NT2/D1 (cell line): ENCODE data around the gene BCL2.

Experiments
- SUZ12 ChIP-seq: IDR thresholded peaks from 2 replicates; pipeline ENCODE4 v1.6.1; 2011; ENCODE audit not compliant: insufficient read length, insufficient read depth; ENCODE audit errors: extremely low read depth
- YY1 ChIP-seq: IDR thresholded peaks from 2 replicates; pipeline ENCODE4 v1.6.1; 2011; ENCODE audit not compliant: insufficient read length, insufficient read depth
- ZNF274 ChIP-seq: IDR thresholded peaks from 2 replicates; pipeline ENCODE4 v1.6.1; 2011; ENCODE audit warnings: mild to moderate bottlenecking, low read depth, low read length

DNA sequence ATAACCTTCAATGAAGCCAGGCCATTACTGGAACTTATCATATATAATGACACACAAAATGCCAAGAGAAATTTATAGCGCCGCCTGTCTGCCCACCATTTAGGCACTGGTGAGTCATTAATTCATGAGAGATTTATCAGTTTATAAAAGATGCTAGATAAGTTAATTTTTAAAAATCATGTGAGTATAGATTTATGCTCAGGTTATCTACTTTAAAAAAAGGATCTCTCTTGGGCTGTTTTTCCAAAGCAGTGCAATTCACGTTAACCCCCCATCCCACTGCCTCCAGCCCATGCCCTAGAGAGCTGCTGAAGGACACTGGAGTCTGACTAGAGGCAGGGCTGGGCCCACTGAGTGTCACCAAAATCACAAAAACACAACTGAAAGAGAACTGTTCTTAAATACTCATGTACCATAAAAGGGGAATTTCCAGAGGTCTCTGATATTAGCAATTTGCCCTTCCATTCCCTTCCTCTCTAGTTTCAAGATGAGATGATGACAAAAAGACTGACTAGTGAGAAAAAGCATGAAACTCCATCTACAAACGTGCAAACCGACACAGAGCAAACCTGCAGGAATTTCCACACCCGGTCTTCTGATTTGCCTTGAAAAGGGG is 160.8 kb downstream of the BCL2 start:
- TF ChIP-seq ZNF274 = no peak
- TF ChIP-seq YY1 = no peak
- TF ChIP-seq SUZ12 = no peak
